Activated CD8-positive, alpha-beta T cell treated with anti-CD3 and anti-CD28 coated beads for 36 hours (primary cell): ENCODE results near the gene KRTAP12-3. TPM values are rescaled to one million over a fixed set of nuclear protein-coding genes. Genes with fewer than 3 reads are reported as not detected.
A peak's percentile ranks its signal among the peaks of the same experiment; 100 is the strongest.

Source experiments
- ATAC-seq: fragments of 200-7000 bp; cut with Tn5 transposase; one replicate; pipeline ENCODE4 v1.10.0; 2021; ENCODE audit warnings: mild to moderate bottlenecking, moderate library complexity
- CTCF ChIA-PET: fragments of 350-600 bp; sonication (Branson Sonifier 250); formaldehyde crosslinking; loops from one replicate; lab custom pipeline; 2021; ENCODE audit warnings: antibody characterized with exemption; lab: Charles Lee
- POLR2A ChIA-PET: fragments of 350-600 bp; sonication (Branson Sonifier 250); formaldehyde crosslinking; loops from one replicate; lab custom pipeline; 2021; ENCODE audit warnings: antibody characterized with exemption; lab: Charles Lee
- DNase-seq: peaks from one replicate; pipeline ENCODE4 v3.0.0-alpha.2; 2020
- H3K27ac Mint-ChIP-seq: one replicate; pipeline ENCODE4 v1.8.0; 2021; ENCODE audit warnings: mild to moderate bottlenecking, mixed read lengths
- H3K27me3 Mint-ChIP-seq: one replicate; pipeline ENCODE4 v1.8.0; 2021; ENCODE audit warnings: mixed read lengths
- H3K36me3 Mint-ChIP-seq: one replicate; pipeline ENCODE4 v1.8.0; 2021; ENCODE audit warnings: low read depth, mixed read lengths
- H3K4me1 Mint-ChIP-seq: one replicate; pipeline ENCODE4 v1.8.0; 2021; ENCODE audit warnings: low read depth, mixed read lengths
- H3K4me3 Mint-ChIP-seq: one replicate; pipeline ENCODE4 v1.8.0; 2021; ENCODE audit warnings: mild to moderate bottlenecking, moderate library complexity, mixed read lengths
- H3K9me3 Mint-ChIP-seq: one replicate; pipeline ENCODE4 v1.8.0; 2021; ENCODE audit warnings: mixed read lengths
- intact Hi-C: fragments of 100-400 bp; cut with micrococcal nuclease; formaldehyde crosslinking; loops from one replicate; pipeline ENCODE4 v1.10.0; 2022
- total RNA-seq, 2 experiments: library from RNA; stranded (reverse); gene quantifications; one replicate each; pipeline ENCODE4 v1.2.3, GENCODE V29; 2021
- TF ChIP-seq, protein P1 (sequence below): fragments of 200-600 bp; IDR thresholded peaks from one replicate; pipeline ENCODE4 v1.8.0; 2022; ENCODE audit warnings: antibody characterized with exemption, mild to moderate bottlenecking

The KRTAP12-3 gene
- total RNA-seq, 2 experiments from 2014 or later: not detected

DNA sequence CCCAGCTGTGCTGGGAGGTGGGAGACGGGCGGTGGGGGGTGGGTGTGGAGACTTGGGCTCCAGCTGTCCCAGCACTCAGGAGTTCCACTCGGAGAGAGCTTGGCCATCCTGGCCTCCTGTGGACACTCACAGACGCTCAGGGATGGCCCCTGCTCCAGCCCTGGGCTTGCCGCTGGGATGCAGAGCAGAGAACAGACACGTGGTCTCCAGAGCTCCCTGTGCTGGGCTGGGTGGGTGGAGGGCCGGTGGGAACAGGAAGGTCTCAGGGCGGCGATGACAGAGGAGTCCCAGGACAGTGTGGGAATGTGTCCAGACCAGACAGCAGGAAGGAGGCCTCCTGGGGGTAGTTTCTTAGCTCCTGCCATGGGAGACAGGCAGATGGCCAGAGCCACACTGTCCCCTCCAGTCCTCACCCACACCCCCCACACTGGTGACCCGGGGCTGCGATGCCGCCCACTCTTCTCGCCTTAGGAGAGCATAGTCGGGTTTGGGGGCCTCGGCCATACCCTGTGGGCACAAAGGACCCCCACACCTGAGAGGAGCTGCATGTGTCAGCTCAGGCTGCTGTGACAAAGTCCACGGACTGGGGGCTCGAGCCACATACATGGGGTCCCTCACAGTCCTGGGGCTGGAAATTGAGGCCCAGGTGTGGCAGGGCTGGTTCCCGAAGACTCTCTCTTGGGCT, 28.9 kb upstream of the KRTAP12-3 start:
- Mint-ChIP-seq H3K4me3 (no peak overlapping the region), H3K27me3 (no peaks in the 10 kb centered on the region), H3K36me3 (peaks cover 26% of the 10 kb centered on the region), H3K9me3 (peaks cover 43% of the 10 kb centered on the region), H3K27ac (no peak overlapping the region), H3K4me1 (peaks cover 30% of the 10 kb centered on the region)
- DNase-seq: no peak
- intact Hi-C loops: no loop called here
- ChIA-PET CTCF (no interaction called here), POLR2A (no interaction called here)
- ATAC-seq: no peak
- TF ChIP-seq, protein P1, sequence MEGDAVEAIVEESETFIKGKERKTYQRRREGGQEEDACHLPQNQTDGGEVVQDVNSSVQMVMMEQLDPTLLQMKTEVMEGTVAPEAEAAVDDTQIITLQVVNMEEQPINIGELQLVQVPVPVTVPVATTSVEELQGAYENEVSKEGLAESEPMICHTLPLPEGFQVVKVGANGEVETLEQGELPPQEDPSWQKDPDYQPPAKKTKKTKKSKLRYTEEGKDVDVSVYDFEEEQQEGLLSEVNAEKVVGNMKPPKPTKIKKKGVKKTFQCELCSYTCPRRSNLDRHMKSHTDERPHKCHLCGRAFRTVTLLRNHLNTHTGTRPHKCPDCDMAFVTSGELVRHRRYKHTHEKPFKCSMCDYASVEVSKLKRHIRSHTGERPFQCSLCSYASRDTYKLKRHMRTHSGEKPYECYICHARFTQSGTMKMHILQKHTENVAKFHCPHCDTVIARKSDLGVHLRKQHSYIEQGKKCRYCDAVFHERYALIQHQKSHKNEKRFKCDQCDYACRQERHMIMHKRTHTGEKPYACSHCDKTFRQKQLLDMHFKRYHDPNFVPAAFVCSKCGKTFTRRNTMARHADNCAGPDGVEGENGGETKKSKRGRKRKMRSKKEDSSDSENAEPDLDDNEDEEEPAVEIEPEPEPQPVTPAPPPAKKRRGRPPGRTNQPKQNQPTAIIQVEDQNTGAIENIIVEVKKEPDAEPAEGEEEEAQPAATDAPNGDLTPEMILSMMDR: no peak

DNA sequence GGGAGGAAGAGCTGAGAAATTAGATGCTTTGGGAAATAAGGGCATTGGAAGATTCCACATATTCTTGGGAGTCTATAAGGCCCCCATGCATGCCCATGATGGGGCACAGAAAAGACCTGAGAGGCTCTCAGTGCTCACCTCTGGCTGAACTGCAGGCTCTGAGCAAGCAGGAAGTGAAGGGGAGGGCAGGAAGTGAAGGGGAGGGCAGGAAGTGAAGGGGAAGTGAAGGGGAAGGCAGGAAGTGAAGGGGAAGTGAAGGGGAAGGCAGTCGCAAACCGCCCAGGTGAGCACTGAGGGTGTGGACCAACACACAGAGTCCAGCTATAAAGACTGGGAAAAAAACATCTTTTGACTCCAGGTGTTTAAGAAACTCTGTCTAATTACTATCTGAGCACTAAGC, 27.3 kb upstream of the KRTAP12-3 start:
- peaks cover 32% of the 10 kb centered on the region for H3K9me3 Mint-ChIP-seq
- H3K27me3 Mint-ChIP-seq: no peaks in the 10 kb centered on the region
- H3K36me3 Mint-ChIP-seq: peaks cover 21% of the 10 kb centered on the region
- intact Hi-C loops: no loop called here
- DNase-seq: no peak
- CTCF ChIA-PET: no interaction called here
- POLR2A ChIA-PET: no interaction called here
- peaks cover 30% of the 10 kb centered on the region for H3K4me1 Mint-ChIP-seq
- H3K4me3 Mint-ChIP-seq: no peak overlapping the region
- TF ChIP-seq, protein P1: no peak
- peak overlapping the region; percentile 76 for H3K27ac Mint-ChIP-seq
- ATAC-seq: peak; percentile 45

DNA sequence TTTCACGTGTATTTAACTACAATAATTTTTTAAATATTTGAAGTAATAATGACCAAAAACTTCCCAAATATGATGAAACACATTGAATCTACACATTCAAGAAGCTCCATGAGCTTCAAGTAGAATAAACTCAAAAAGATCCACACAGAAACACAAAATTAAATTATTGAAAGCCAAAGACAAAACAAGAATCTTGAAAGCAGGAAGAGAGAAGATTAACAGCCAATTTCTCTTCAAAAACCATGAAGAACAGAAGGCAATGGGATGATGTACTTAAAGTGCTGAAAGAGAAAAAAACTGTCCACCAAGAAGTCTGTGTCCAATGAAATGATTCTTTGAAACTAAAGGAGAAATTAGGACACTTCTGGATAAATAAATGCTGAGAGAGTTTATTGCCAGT, 25.7 kb upstream of the KRTAP12-3 start:
- Mint-ChIP-seq H3K27ac (no peak overlapping the region), H3K36me3 (peaks cover 21% of the 10 kb centered on the region), H3K4me3 (no peak overlapping the region), H3K9me3 (peaks cover 32% of the 10 kb centered on the region), H3K4me1 (peaks cover 23% of the 10 kb centered on the region), H3K27me3 (no peaks in the 10 kb centered on the region)
- POLR2A ChIA-PET: interaction anchor here (0.6 to 1.4 kb wide), 2 partner anchors 121 to 146 kb away, joined by 3 to 5 read pairs; no protein-coding TSS in a partner anchor
- ATAC-seq (no peak), DNase-seq (no peak)
- TF ChIP-seq, protein P1: no peak
- CTCF ChIA-PET: interaction anchor here (1.2 to 1.5 kb wide), 2 partner anchors 10 to 15 kb away, joined by 3 to 4 read pairs; partner anchors contain the start of gene KRTAP10-11
- intact Hi-C loops: no loop called here

DNA sequence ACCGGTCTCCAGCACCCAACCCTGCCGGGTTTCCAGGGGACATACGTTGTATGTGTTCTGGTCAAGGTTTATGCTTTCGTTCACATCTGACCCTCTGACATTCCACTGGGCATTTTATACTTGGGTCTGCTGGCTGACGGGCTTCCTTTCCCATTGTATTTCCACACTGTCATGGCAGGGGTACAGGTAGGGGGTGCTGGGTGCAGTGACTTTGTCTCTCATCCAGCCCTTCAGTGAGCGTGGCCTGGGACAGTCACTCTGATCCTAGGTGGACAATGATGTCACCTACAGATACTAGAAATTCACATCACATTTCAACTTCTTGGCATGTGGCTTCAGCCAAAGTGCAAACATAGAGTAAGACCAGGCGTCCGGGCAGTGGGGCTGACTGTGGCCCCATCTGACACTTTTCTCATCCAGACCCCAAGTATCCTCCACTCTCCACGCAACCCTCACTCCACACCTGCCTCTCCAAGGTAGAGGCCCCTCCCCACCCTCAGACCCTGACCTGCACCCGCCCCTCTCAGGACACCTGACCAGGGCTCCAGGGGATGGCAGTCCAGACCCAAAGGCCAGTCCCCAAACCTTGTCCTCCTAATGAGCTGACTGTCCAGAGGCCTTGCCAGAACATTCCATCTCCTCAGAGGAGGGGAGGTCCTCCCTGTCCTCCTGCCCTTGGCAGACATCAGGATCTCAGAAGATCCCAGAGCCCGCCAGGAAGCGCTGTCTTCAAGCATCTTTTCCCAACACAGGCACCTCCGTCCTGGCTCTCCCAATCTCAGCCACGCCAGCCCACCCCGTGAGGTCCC, 21.3 kb upstream of the KRTAP12-3 start:
- ChIA-PET CTCF (no interaction called here), POLR2A (interaction anchor here (0.6 kb wide), 1 partner anchor 233 kb away, joined by 3 read pairs; no protein-coding TSS in a partner anchor)
- Mint-ChIP-seq H3K27ac (no peak overlapping the region), H3K36me3 (peaks cover 7% of the 10 kb centered on the region), H3K4me1 (no peaks in the 10 kb centered on the region), H3K4me3 (no peak overlapping the region), H3K9me3 (peaks cover 22% of the 10 kb centered on the region), H3K27me3 (no peaks in the 10 kb centered on the region)
- no peak for DNase-seq
- intact Hi-C loops: no loop called here
- ATAC-seq: no peak
- TF ChIP-seq, protein P1: no peak
